Inferior parietal cortex (tissue), 1 donor: ENCODE results near the gene CUL1.

Experiments used
- DNase-seq: peaks from one replicate; pipeline ENCODE4 v3.0.0-alpha.2; 2016; ENCODE audit errors: extremely low spot score

The CUL1 gene

GRCh38 chr7:148698397-148699023 lies at the start of gene CUL1:
CUL1 (plus strand) TSS chr7:148698903; CDS start chr7:148730123, 31,220 bp downstream.
- peak; percentile 60 for DNase-seq

GRCh38 chr7:148650232-148650858 lies 48.4 kb upstream of the CUL1 start:
- DNase-seq: no peak

GRCh38 chr7:148652773-148653172 lies 45.9 kb upstream of the CUL1 start:
- DNase-seq: no peak

GRCh38 chr7:148657929-148658328 lies 40.8 kb upstream of the CUL1 start:
- DNase-seq: no peak

- no peak for DNase-seq
These were observed 37.2 kb upstream of the CUL1 start for GRCh38 chr7:148661471-148661870.

- no peak for DNase-seq
These were observed 36.1 kb upstream of the CUL1 start for GRCh38 chr7:148662646-148663045.

- DNase-seq: no peak
These were observed 34.4 kb upstream of the CUL1 start for GRCh38 chr7:148664324-148664723.

- no peak for DNase-seq
These were observed 33.5 kb upstream of the CUL1 start for GRCh38 chr7:148665221-148665620.

GRCh38 chr7:148669927-148670326 lies 28.8 kb upstream of the CUL1 start:
- no peak for DNase-seq

GRCh38 chr7:148670374-148670773 lies 28.3 kb upstream of the CUL1 start:
- DNase-seq: no peak

GRCh38 chr7:148670807-148671206 lies 27.9 kb upstream of the CUL1 start:
- no peak for DNase-seq

- DNase-seq: no peak
These were observed 26.7 kb upstream of the CUL1 start for GRCh38 chr7:148672041-148672440.

GRCh38 chr7:148674689-148675088 lies 24.0 kb upstream of the CUL1 start:
- no peak for DNase-seq

- no peak for DNase-seq
These were observed 22.4 kb upstream of the CUL1 start for GRCh38 chr7:148676291-148676690.

- no peak for DNase-seq
These were observed 16.9 kb upstream of the CUL1 start for GRCh38 chr7:148681821-148682220.

GRCh38 chr7:148684289-148684830 lies 14.3 kb upstream of the CUL1 start:
- DNase-seq: no peak

GRCh38 chr7:148686312-148686937 lies 12.3 kb upstream of the CUL1 start:
- DNase-seq: no peak

GRCh38 chr7:148687555-148687954 lies 11.1 kb upstream of the CUL1 start:
- DNase-seq: no peak

- DNase-seq: no peak
These were observed 10.2 kb upstream of the CUL1 start for GRCh38 chr7:148688526-148688925.

GRCh38 chr7:148693651-148694050 lies 5.1 kb upstream of the CUL1 start:
- DNase-seq: no peak

- DNase-seq: no peak
These were observed 4.1 kb upstream of the CUL1 start for GRCh38 chr7:148694631-148695030.

- DNase-seq: no peak
These were observed 2.8 kb upstream of the CUL1 start for GRCh38 chr7:148695953-148696352.

GRCh38 chr7:148696787-148697186 lies 1.9 kb upstream of the CUL1 start:
- no peak for DNase-seq
